Neutrophil (primary cell): ENCODE results near the gene MRM1.

Experiments
- H3K27ac ChIP-seq: fragments of 200-600 bp; sonication (generic); 2 replicates; pipeline ENCODE4 v1.5.1; 2016; ENCODE audit warnings: mild to moderate bottlenecking, moderate library complexity
- H3K27me3 ChIP-seq: fragments of 200-600 bp; sonication (generic); 2 replicates; pipeline ENCODE4 v1.6.0; 2016; ENCODE audit warnings: mild to moderate bottlenecking
- H3K36me3 ChIP-seq: fragments of 200-600 bp; sonication (generic); 2 replicates; pipeline ENCODE4 v1.5.1; 2017
- H3K4me1 ChIP-seq, 2 experiments: fragments of 200-600 bp in 1 of 2; sonication (generic) in 1 of 2; 1 replicate in 1 of 2; 2 replicates in 1 of 2; pipeline versions ENCODE4 v1.5.1 to v1.6.1; 2013 to 2016; ENCODE audit warnings: low read depth in 1 of 2, low read length in 1 of 2, mild to moderate bottlenecking in 1 of 2, moderate library complexity in 1 of 2; ENCODE audit not compliant: control insufficient read depth in 1 of 2, insufficient read depth in 1 of 2
- H3K4me3 ChIP-seq, 2 experiments: fragments of 200-600 bp in 1 of 2; sonication (generic) in 1 of 2; 1 replicate in 1 of 2; 2 replicates in 1 of 2; pipeline ENCODE4 v1.5.1; 2013 to 2016; ENCODE audit warnings: low read depth in 1 of 2, low read length in 1 of 2, mild to moderate bottlenecking in 1 of 2, moderate library complexity in 1 of 2
- H3K9me3 ChIP-seq: fragments of 200-600 bp; sonication (generic); 2 replicates; pipeline ENCODE4 v1.5.1; 2016
- TF ChIP-seq, protein P1 (sequence below): fragments of 200-600 bp; sonication (generic); IDR thresholded peaks from 2 replicates; pipeline ENCODE4 v1.5.1; 2016; ENCODE audit warnings: antibody characterized with exemption

Gene MRM1

DNA sequence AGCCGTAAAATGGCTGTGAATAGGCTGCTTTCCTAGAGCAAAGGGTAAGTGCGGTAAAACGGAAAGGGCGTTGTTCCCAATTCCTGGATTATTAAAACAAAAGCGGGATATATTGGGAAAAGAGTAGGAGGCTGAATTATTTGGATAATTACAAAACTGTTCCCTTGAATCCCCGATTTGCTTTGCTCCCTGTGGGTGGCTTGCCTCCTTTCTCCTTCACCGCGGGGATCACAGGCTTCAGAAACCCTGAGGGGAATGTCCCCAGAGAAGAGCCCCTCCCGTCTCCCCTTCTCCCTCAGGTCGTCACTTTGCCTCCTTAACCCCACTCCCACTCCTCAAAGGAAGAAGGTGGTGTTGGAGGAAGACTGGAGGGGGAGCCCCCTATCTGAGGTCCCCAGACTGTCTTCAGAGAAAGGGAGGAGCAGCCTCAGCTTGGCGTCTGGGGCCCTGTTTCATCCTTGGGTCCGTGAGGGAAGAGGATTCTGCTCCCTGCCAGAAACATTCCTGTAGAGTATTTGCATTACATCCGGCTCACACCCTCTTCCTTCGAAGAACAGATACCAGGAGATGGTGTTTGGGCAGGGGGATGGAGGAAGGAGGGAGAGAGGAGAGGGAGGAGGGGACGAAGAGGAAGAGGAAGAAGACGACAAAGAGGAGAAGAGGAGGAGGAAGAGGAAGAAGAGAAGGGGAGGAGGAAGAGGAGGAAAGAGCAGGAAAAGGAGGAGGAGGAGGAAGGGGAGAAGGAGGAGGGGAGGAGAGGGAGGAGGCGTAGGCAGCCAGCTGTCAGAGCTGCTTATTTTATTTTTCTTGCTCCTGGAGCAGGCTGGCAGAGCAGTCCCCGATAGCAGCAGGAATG, 31.8 kb downstream of the MRM1 start:
- Histone ChIP-seq H3K36me3 (no peaks in the 10 kb centered on the region), H3K4me1 (no peaks in the 10 kb centered on the region), H3K4me3 (no peak overlapping the region), H3K27ac (no peak overlapping the region), H3K27me3 (peaks cover 52% of the 10 kb centered on the region), H3K9me3 (no peaks in the 10 kb centered on the region)
- TF ChIP-seq, protein P1, sequence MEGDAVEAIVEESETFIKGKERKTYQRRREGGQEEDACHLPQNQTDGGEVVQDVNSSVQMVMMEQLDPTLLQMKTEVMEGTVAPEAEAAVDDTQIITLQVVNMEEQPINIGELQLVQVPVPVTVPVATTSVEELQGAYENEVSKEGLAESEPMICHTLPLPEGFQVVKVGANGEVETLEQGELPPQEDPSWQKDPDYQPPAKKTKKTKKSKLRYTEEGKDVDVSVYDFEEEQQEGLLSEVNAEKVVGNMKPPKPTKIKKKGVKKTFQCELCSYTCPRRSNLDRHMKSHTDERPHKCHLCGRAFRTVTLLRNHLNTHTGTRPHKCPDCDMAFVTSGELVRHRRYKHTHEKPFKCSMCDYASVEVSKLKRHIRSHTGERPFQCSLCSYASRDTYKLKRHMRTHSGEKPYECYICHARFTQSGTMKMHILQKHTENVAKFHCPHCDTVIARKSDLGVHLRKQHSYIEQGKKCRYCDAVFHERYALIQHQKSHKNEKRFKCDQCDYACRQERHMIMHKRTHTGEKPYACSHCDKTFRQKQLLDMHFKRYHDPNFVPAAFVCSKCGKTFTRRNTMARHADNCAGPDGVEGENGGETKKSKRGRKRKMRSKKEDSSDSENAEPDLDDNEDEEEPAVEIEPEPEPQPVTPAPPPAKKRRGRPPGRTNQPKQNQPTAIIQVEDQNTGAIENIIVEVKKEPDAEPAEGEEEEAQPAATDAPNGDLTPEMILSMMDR, result no peak

DNA sequence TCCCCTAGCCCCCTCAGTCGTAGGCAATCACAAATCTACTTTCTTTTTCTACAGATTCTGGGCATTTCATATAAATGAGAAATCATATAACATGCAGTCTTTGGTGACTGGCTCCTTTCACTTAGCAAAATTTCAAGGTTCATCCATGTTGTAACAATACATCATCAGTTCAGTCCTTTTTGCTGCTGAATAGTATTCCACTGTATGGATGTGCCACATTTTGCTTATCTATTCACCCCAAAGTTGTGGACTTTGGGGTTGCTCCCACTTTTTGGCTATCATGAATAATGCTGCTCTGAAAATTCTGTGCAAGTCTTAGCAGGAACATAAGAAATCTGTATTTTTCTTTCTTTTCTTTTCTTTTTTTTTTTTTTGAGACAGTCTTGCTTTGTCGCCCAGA, 39.0 kb downstream of the MRM1 start:
- no peaks in the 10 kb centered on the region for H3K36me3 ChIP-seq
- TF ChIP-seq, protein P1, result no peak
- no peak overlapping the region for H3K27ac ChIP-seq
- peaks cover 0 to 6% of the 10 kb centered on the region in 2 experiments for H3K4me1 ChIP-seq
- no peaks in the 10 kb centered on the region for H3K9me3 ChIP-seq
- no peak overlapping the region for H3K4me3 ChIP-seq
- H3K27me3 ChIP-seq, result peaks cover 97% of the 10 kb centered on the region

DNA sequence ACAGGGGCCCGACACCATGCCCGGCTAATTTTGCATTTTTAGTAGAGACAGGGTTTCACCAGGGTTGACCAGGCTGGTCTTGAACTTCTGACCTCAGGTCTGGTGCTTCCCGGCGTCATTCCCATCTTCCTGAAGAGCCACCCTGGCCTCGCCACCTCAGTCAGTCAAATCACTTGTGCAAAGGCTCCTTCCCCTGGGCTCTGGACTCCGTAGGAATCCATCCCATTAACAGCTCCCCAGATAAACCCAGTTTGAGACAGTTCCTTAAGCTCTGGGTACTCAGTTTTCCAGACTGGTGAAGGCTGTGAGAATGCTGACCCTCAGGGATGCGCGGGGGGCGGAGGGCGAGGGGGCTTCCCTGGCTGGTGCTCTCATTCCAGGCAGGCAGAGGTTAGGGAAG, 39.5 kb downstream of the MRM1 start:
- no peaks in the 10 kb centered on the region for H3K36me3 ChIP-seq
- H3K27ac ChIP-seq, result no peak overlapping the region
- peaks cover 97% of the 10 kb centered on the region for H3K27me3 ChIP-seq
- H3K4me3 ChIP-seq, result no peak overlapping the region
- TF ChIP-seq, protein P1, result no peak
- peaks cover 0 to 6% of the 10 kb centered on the region in 2 experiments for H3K4me1 ChIP-seq
- no peaks in the 10 kb centered on the region for H3K9me3 ChIP-seq

DNA sequence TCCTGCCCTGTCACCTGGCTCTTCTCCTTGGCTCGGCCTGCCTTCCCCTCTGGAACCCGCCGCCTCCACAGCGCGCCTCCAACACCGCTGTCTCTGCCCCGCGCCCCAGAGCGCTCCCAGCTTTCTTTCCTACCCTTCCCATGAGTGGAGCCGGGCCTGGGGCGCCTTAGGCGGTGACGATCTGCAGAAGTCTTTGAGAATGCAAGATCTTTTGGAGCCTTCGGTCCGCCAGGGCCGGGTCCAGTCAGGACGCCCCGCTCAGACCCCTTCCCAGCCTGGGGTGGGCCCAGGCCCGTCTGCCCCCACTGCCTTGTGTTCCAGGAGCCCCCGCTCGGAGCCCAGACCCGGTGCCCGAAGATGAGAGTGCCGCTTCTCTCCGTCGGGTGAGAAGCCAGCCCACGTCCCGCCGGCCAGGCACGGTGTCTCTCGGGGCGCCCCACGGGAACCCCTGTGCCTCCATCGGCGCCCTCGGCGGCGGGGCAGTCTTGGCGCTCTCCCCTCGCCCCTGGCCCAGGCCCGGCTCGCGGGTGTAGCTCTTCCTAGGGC, 40.0 kb downstream of the MRM1 start:
- Histone ChIP-seq H3K36me3 (no peaks in the 10 kb centered on the region), H3K9me3 (no peaks in the 10 kb centered on the region), H3K4me3 (no peak overlapping the region), H3K27me3 (peaks cover 99% of the 10 kb centered on the region), H3K4me1 (peaks cover 0 to 6% of the 10 kb centered on the region in 2 experiments), H3K27ac (no peak overlapping the region)
- TF ChIP-seq, protein P1, result no peak

DNA sequence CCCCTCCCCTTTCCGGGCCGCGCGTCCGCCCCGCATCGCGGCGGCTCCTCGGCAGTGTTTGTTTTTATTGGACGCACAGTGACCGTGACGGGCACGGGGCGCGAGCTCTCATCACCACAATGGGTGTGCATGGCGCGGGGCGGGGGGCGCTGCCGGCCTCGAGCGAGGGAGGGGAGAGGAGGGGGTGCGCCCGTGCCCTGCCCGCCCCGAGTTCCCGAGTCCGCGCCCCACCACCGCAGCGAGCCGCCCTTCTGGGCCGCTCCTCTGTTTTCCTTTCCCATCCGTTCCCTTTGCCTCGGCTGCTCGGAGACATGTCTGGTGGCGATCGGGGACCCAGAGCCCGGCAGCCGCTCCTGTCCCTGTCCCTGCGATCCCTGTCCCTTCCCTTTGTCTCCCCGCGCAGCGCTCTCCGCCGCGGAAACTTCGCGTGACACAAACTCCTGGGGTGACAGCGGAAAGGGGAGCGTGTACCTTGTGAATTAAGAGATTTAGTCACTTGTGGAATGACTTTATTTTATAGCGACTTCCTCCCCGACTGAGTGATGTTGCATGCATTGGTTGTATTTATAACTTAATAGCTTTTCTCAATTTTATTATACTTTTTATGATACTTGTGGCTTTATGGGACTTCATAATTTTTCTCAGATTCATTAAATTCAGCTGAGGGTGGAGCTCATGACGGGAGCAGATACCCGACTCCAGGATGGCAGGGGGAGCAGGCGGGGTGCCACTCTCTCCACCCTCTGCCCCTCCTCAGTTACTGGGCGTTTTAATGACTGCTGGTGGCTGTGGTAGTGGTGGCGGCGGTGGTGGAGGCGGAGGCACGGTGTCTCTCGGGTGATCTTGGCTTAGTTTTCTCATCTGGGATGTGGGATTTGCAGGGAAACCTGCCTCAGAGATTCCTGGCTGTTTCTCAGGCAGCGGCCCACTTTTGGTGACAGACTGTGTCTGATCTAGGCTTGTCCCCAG, 40.8 kb downstream of the MRM1 start:
- H3K4me1 ChIP-seq, result peaks cover 0 to 6% of the 10 kb centered on the region in 2 experiments
- TF ChIP-seq, protein P1, result no peak
- H3K4me3 ChIP-seq, result no peak overlapping the region
- H3K27me3 ChIP-seq, result peaks cover 100% of the 10 kb centered on the region
- H3K36me3 ChIP-seq, result no peaks in the 10 kb centered on the region
- H3K27ac ChIP-seq, result no peak overlapping the region
- H3K9me3 ChIP-seq, result no peaks in the 10 kb centered on the region
